ENCODE data around the gene MAGI3.

Gene MAGI3

GRCh38 chr1:113676524-113676923 lies 286.2 kb downstream of the MAGI3 start:
- no peak for DNase-seq (ENCODE audit: low read depth, low spot score)
- TF ChIP-seq, protein P1, sequence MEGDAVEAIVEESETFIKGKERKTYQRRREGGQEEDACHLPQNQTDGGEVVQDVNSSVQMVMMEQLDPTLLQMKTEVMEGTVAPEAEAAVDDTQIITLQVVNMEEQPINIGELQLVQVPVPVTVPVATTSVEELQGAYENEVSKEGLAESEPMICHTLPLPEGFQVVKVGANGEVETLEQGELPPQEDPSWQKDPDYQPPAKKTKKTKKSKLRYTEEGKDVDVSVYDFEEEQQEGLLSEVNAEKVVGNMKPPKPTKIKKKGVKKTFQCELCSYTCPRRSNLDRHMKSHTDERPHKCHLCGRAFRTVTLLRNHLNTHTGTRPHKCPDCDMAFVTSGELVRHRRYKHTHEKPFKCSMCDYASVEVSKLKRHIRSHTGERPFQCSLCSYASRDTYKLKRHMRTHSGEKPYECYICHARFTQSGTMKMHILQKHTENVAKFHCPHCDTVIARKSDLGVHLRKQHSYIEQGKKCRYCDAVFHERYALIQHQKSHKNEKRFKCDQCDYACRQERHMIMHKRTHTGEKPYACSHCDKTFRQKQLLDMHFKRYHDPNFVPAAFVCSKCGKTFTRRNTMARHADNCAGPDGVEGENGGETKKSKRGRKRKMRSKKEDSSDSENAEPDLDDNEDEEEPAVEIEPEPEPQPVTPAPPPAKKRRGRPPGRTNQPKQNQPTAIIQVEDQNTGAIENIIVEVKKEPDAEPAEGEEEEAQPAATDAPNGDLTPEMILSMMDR (IDR thresholded peaks at IDR 0.05; ENCODE audit: low read depth, low read length), result no peak
- in situ Hi-C loops (cut with HindIII; ENCODE audit: low sequenced_read_pairs), result no loop called here
- H3K4me3 ChIP-seq (ENCODE audit: low read depth, low read length), result no peak overlapping the region

- in situ Hi-C loops (cut with HindIII; ENCODE audit: low sequenced_read_pairs), result no loop called here
- DNase-seq (ENCODE audit: low read depth, low spot score), result peak; percentile 62
- no peak overlapping the region for H3K4me3 ChIP-seq (ENCODE audit: low read depth, low read length)
- TF ChIP-seq, protein P1 (IDR thresholded peaks at IDR 0.05; ENCODE audit: low read depth, low read length), result peak; percentile 30
Observed at GRCh38 chr1:113677250-113678158, 287.2 kb downstream of the MAGI3 start.

DNA sequence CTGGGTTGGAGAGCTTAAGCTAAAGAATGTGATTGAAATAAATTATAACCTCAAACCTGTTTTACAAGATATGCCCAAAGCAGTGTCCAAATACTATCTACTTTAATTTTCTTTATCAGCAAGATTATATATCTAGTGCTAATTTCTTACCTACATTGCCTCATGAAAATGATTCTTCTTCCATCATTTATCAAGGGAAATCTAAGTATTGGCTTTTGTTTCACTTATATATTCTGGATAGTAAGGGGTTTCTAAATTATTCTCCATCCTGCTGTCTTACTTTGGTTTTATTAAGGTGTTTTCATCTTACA lies 287.8 kb downstream of the MAGI3 start:
- in situ Hi-C loops (cut with HindIII; ENCODE audit: low sequenced_read_pairs), result no loop called here
- H3K4me3 ChIP-seq (ENCODE audit: low read depth, low read length), result no peak overlapping the region
- DNase-seq (ENCODE audit: low read depth, low spot score), result no peak
- TF ChIP-seq, protein P1 (IDR thresholded peaks at IDR 0.05; ENCODE audit: low read depth, low read length), result no peak

- no peak for DNase-seq (ENCODE audit: low read depth, low spot score)
- TF ChIP-seq, protein P1 (IDR thresholded peaks at IDR 0.05; ENCODE audit: low read depth, low read length), result no peak
- in situ Hi-C loops (cut with HindIII; ENCODE audit: low sequenced_read_pairs), result no loop called here
- no peak overlapping the region for H3K4me3 ChIP-seq (ENCODE audit: low read depth, low read length)
Observed at GRCh38 chr1:113681596-113682337, 291.5 kb downstream of the MAGI3 start.

DNA sequence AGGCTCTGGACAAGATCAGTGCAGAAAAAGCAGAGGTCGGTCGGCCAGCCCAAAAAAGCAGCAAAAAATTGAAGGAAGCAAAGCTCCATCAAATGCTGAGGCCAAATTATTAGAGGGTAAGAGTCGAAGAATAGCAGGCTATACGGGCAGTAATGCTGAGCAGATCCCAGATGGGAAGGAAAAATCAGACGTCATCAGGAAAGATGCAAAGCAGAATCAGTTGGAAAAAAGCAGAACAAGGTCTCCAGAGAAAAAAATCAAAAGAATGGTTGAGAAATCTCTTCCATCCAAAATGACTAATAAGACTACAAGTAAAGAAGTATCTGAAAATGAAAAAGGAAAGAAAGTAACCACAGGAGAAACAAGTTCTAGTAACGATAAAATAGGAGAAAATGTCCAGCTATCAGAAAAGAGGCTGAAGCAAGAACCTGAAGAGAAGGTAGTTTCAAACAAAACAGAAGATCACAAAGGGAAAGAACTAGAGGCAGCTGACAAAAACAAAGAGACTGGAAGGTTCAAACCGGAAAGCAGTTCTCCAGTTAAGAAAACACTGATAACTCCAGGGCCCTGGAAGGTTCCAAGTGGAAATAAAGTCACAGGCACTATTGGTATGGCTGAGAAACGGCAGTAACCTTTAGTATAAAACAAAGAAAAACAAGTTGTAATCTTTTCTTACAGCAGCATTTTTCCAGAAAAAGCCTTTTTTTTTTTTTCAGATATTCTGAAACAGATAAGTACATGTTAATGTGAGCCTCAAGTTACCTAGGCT lies 293.3 kb downstream of the MAGI3 start:
- in situ Hi-C loops (cut with HindIII; ENCODE audit: low sequenced_read_pairs), result no loop called here
- no peak overlapping the region for H3K4me3 ChIP-seq (ENCODE audit: low read depth, low read length)
- DNase-seq (ENCODE audit: low read depth, low spot score), result no peak
- TF ChIP-seq, protein P1 (IDR thresholded peaks at IDR 0.05; ENCODE audit: low read depth, low read length), result no peak

GRCh38 chr1:113684153-113684541 lies 293.8 kb downstream of the MAGI3 start:
- DNase-seq (ENCODE audit: low read depth, low spot score), result peak; percentile 35
- TF ChIP-seq, protein P1 (IDR thresholded peaks at IDR 0.05; ENCODE audit: low read depth, low read length), result no peak
- H3K4me3 ChIP-seq (ENCODE audit: low read depth, low read length), result no peak overlapping the region
- in situ Hi-C loops (cut with HindIII; ENCODE audit: low sequenced_read_pairs), result no loop called here
